ENCODE results near the gene ZNF106.

DNA sequence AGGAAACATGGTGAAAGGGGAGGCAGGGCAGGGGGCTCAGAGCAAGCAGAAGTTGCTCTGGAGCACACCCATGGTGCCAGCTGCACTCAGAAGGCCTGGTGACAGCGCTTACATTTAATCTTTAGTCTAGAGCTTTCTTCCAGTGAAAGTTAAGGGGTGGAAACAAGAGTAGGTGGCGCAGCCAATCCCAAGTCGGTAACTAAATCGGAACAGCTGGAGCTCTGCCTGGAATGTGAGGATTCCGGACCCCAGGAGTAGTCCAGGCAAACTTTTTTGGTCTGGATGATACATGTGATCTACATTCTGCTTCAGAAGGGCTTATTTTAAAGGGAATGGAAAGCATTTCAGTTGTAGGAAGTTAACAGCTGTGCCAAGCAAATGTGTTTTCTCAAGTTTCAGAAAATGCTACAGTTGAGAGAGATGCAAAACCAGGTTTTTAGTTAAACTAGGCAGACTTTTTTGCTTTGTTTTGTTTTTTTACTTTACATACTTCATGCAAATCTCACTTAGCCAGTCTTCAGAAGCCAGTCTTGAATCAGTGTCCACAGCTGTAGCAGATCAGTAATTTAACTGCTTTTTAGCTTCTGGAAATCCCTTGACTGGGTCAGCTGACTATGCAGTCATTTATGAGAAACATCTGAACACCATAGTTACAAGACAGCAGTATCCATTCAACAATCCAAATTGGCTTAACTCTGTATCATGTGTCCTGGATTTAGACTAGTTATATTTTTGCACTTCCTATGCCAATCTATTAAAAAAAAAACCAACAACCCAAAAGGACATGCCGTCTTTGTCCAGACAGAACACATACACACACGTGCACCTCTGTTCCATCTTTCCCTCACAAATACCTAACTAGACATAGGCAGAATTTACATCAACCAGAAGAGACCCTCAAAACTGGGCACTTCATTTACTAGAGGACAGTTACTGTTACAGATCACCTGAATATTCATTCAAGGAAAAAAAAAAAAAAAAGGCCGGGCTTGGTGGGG is 33.2 kb downstream of the ZNF106 start:
- TF ChIP-seq FOXP2 (optimal IDR thresholded peaks at IDR 0.05; ENCODE audit: borderline replicate concordance, extremely low read depth, extremely low read length, insufficient read depth): no peak
- TF ChIP-seq, protein P1, sequence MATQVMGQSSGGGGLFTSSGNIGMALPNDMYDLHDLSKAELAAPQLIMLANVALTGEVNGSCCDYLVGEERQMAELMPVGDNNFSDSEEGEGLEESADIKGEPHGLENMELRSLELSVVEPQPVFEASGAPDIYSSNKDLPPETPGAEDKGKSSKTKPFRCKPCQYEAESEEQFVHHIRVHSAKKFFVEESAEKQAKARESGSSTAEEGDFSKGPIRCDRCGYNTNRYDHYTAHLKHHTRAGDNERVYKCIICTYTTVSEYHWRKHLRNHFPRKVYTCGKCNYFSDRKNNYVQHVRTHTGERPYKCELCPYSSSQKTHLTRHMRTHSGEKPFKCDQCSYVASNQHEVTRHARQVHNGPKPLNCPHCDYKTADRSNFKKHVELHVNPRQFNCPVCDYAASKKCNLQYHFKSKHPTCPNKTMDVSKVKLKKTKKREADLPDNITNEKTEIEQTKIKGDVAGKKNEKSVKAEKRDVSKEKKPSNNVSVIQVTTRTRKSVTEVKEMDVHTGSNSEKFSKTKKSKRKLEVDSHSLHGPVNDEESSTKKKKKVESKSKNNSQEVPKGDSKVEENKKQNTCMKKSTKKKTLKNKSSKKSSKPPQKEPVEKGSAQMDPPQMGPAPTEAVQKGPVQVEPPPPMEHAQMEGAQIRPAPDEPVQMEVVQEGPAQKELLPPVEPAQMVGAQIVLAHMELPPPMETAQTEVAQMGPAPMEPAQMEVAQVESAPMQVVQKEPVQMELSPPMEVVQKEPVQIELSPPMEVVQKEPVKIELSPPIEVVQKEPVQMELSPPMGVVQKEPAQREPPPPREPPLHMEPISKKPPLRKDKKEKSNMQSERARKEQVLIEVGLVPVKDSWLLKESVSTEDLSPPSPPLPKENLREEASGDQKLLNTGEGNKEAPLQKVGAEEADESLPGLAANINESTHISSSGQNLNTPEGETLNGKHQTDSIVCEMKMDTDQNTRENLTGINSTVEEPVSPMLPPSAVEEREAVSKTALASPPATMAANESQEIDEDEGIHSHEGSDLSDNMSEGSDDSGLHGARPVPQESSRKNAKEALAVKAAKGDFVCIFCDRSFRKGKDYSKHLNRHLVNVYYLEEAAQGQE (IDR thresholded peaks at IDR 0.05; ENCODE audit: insufficient read depth in 1 of 2, low read depth in 2 of 2, low read length in 2 of 2): no peak
